ENCODE data around the gene UBR1.
"Not testable (repeated sequence)": the region's sequence is repeated elsewhere in the genome, so short reads cannot be mapped to it uniquely, and the experiment has no call there.

The UBR1 gene

GRCh38 chr15:43133430-43134156 is 27.8 kb upstream of the UBR1 start, which contains the start of gene TMEM62:
Gene TMEM62, plus strand, starts transcription at chr15:43133586. Its CDS starts 217 bp downstream, at chr15:43133803.
- Histone ChIP-seq H3K9ac (peak within 1 kb of the TSS; percentile 83), H3K27ac (peak within 1 kb of the TSS; percentile 82), H3K36me3 (peaks cover 23% of the 10 kb centered on the region), H3K4me1 (peaks cover 19% of the 10 kb centered on the region), H3K4me2 (peak within 1 kb of the TSS; percentile 97), H3K4me3 (peak within 1 kb of the TSS; percentile 82), H4K20me1 (no peaks in the 10 kb centered on the region; the same call in 1 of the 2 replicates), H3K27me3 (no peaks in the 10 kb centered on the region), H3K9me3 (peaks cover 15% of the 10 kb centered on the region)
- TF ChIP-seq Cebpa-rat (IDR thresholded peaks at IDR 0.05), result no peak

- Histone ChIP-seq H3K9me3 (peaks cover 22% of the 10 kb centered on the region), H3K4me1 (peaks cover 19% of the 10 kb centered on the region), H4K20me1 (no peaks in the 10 kb centered on the region; the same call in 1 of the 2 replicates), H3K4me3 (peak overlapping the region; percentile 82), H3K27me3 (no peaks in the 10 kb centered on the region), H3K9ac (peak overlapping the region; percentile 83), H3K36me3 (peaks cover 16% of the 10 kb centered on the region), H3K4me2 (peak overlapping the region; percentile 97), H3K27ac (peak overlapping the region; percentile 82)
- TF ChIP-seq Cebpa-rat (IDR thresholded peaks at IDR 0.05), result no peak
Measured at GRCh38 chr15:43132830-43133429, 27.1 kb upstream of the UBR1 start.

GRCh38 chr15:43128980-43129335 is 23.1 kb upstream of the UBR1 start:
- Histone ChIP-seq H3K27me3 (no peaks in the 10 kb centered on the region), H3K4me1 (peaks cover 9% of the 10 kb centered on the region), H4K20me1 (no peaks in the 10 kb centered on the region), H3K9me3 (peaks cover 29% of the 10 kb centered on the region), H3K4me2 (no peak overlapping the region), H3K4me3 (no peak overlapping the region), H3K36me3 (no peaks in the 10 kb centered on the region), H3K9ac (no peak overlapping the region), H3K27ac (no peak overlapping the region)
- TF ChIP-seq Cebpa-rat (IDR thresholded peaks at IDR 0.05), result no peak

- H4K20me1 ChIP-seq, H3K4me1 ChIP-seq, H3K4me2 ChIP-seq, H3K27ac ChIP-seq, H3K27me3 ChIP-seq, H3K36me3 ChIP-seq, H3K9ac ChIP-seq, H3K4me3 ChIP-seq: not testable (repeated sequence)
- H3K9me3 ChIP-seq, result peaks cover 29% of the 10 kb centered on the region
Measured at GRCh38 chr15:43128174-43128979, 22.5 kb upstream of the UBR1 start.

- peaks cover 29% of the 10 kb centered on the region for H3K9me3 ChIP-seq
- H4K20me1 ChIP-seq, result no peaks in the 10 kb centered on the region
- no peaks in the 10 kb centered on the region for H3K36me3 ChIP-seq
- no peak overlapping the region for H3K9ac ChIP-seq
- no peak for TF ChIP-seq Cebpa-rat (IDR thresholded peaks at IDR 0.05)
- no peak overlapping the region for H3K4me2 ChIP-seq
- H3K27ac ChIP-seq, result no peak overlapping the region
- H3K4me3 ChIP-seq, result no peak overlapping the region
- H3K27me3 ChIP-seq, result peaks cover 6% of the 10 kb centered on the region; the same call in 1 of the 2 replicates
- peaks cover 9% of the 10 kb centered on the region for H3K4me1 ChIP-seq
Measured at GRCh38 chr15:43127752-43128151, 21.9 kb upstream of the UBR1 start.

- TF ChIP-seq Cebpa-rat (IDR thresholded peaks at IDR 0.05), result no peak
- no peaks in the 10 kb centered on the region for H4K20me1 ChIP-seq
- no peak overlapping the region for H3K9ac ChIP-seq
- peaks cover 13% of the 10 kb centered on the region for H3K4me1 ChIP-seq
- no peak overlapping the region for H3K4me2 ChIP-seq
- H3K4me3 ChIP-seq, result no peak overlapping the region
- peaks cover 29% of the 10 kb centered on the region for H3K9me3 ChIP-seq
- peaks cover 13% of the 10 kb centered on the region; the same call in 1 of the 2 replicates for H3K27me3 ChIP-seq
- H3K36me3 ChIP-seq, result no peaks in the 10 kb centered on the region
- H3K27ac ChIP-seq, result no peak overlapping the region
Measured at GRCh38 chr15:43126356-43126755, 20.5 kb upstream of the UBR1 start.

- Histone ChIP-seq H3K36me3 (no peaks in the 10 kb centered on the region), H3K9ac (no peak overlapping the region), H3K27ac (no peak overlapping the region), H3K9me3 (peaks cover 29% of the 10 kb centered on the region), H3K4me2 (no peak overlapping the region), H3K4me1 (peaks cover 13% of the 10 kb centered on the region), H4K20me1 (no peaks in the 10 kb centered on the region), H3K27me3 (peaks cover 13% of the 10 kb centered on the region; the same call in 1 of the 2 replicates), H3K4me3 (no peak overlapping the region)
- TF ChIP-seq Cebpa-rat (IDR thresholded peaks at IDR 0.05), result no peak
Measured at GRCh38 chr15:43125100-43125661, 19.3 kb upstream of the UBR1 start.

GRCh38 chr15:43121863-43122262 is 16.0 kb upstream of the UBR1 start:
- Histone ChIP-seq H3K4me1 (peaks cover 34% of the 10 kb centered on the region), H3K36me3 (no peaks in the 10 kb centered on the region), H3K27me3 (peaks cover 13% of the 10 kb centered on the region; the same call in 1 of the 2 replicates), H3K9me3 (no peaks in the 10 kb centered on the region), H3K4me2 (no peak overlapping the region), H3K4me3 (no peak overlapping the region), H4K20me1 (no peaks in the 10 kb centered on the region), H3K9ac (no peak overlapping the region), H3K27ac (no peak overlapping the region)
- TF ChIP-seq Cebpa-rat (IDR thresholded peaks at IDR 0.05), result no peak

- Histone ChIP-seq H3K4me3 (no peak overlapping the region), H3K27me3 (peaks cover 13% of the 10 kb centered on the region; the same call in 1 of the 2 replicates), H3K4me2 (peak overlapping the region; percentile 44), H3K9ac (no peak overlapping the region), H4K20me1 (no peaks in the 10 kb centered on the region), H3K9me3 (no peaks in the 10 kb centered on the region), H3K4me1 (peaks cover 34% of the 10 kb centered on the region), H3K36me3 (no peaks in the 10 kb centered on the region), H3K27ac (0 out of 2 replicates have a peak overlapping the region, but pooled peaks have one; percentile 7)
- TF ChIP-seq Cebpa-rat (IDR thresholded peaks at IDR 0.05), result no peak
Measured at GRCh38 chr15:43118829-43119228, 13.0 kb upstream of the UBR1 start.
